GM12875 (cell line): ENCODE results near the gene ALDH9A1.

ENCODE experiments used
- H3K4me3 ChIP-seq: one replicate; pipeline ENCODE4 v1.5.1; 2011; ENCODE audit warnings: low read depth, low read length, control low read depth
- CTCF ChIP-seq: IDR thresholded peaks from 2 replicates; pipeline ENCODE4 v1.5.1; 2011; ENCODE audit warnings: low read depth, mild to moderate bottlenecking, control low read depth, inconsistent platforms, low read length, moderate library complexity, borderline replicate concordance; ENCODE audit not compliant: insufficient read depth

The ALDH9A1 gene

GRCh38 chr1:165650981-165651625, 47.3 kb downstream of the ALDH9A1 start:
- no peak for TF ChIP-seq CTCF

GRCh38 chr1:165648919-165649572, 49.3 kb downstream of the ALDH9A1 start:
- H3K4me3 ChIP-seq = no peak overlapping the region
- TF ChIP-seq CTCF = no peak

More at GRCh38 chr1:165650981-165651625, 47.3 kb downstream of the ALDH9A1 start:
- H3K4me3 ChIP-seq = no peak overlapping the region

GRCh38 chr1:165647970-165648369, 50.4 kb downstream of the ALDH9A1 start:
- TF ChIP-seq CTCF = no peak
- H3K4me3 ChIP-seq = no peak overlapping the region

- no peak for TF ChIP-seq CTCF
- no peak overlapping the region for H3K4me3 ChIP-seq
Observed at GRCh38 chr1:165647517-165647916, 50.8 kb downstream of the ALDH9A1 start.

GRCh38 chr1:165645654-165646366, 52.6 kb downstream of the ALDH9A1 start:
- no peak for TF ChIP-seq CTCF
- H3K4me3 ChIP-seq = no peak overlapping the region

GRCh38 chr1:165644064-165644735, 54.2 kb downstream of the ALDH9A1 start:
- TF ChIP-seq CTCF = no peak
- H3K4me3 ChIP-seq = no peak overlapping the region
